Activated B cell treated with CpG ODN at 0.5 μM for 24 hours (primary cell): Measurements from ENCODE around the gene MLLT3. TPM values are rescaled to one million over a fixed set of nuclear protein-coding genes. Genes with fewer than 3 reads are reported as not detected.

Experiments
- ATAC-seq: fragments of 200-7000 bp; cut with Tn5 transposase; one replicate; pipeline ENCODE4 v1.10.0; 2021; ENCODE audit warnings: low read depth, mild to moderate bottlenecking, moderate library complexity
- CTCF ChIA-PET: fragments of 350-600 bp; sonication (Branson Sonifier 250); formaldehyde crosslinking; loops from one replicate; lab custom pipeline; 2021; ENCODE audit warnings: antibody characterized with exemption; lab: Charles Lee
- POLR2A ChIA-PET: fragments of 350-600 bp; sonication (Branson Sonifier 250); formaldehyde crosslinking; loops from one replicate; lab custom pipeline; 2021; ENCODE audit warnings: antibody characterized with exemption; lab: Charles Lee
- DNase-seq: peaks from one replicate; pipeline ENCODE4 v3.0.0; 2022
- H3K27ac Mint-ChIP-seq: one replicate; pipeline ENCODE4 v1.8.0; 2020; ENCODE audit warnings: mixed read lengths
- H3K27me3 Mint-ChIP-seq: one replicate; pipeline ENCODE4 v1.8.0; 2021; ENCODE audit warnings: mixed read lengths
- H3K36me3 Mint-ChIP-seq: one replicate; pipeline ENCODE4 v1.8.0; 2021; ENCODE audit warnings: low read depth, mixed read lengths
- H3K4me1 Mint-ChIP-seq: one replicate; pipeline ENCODE4 v1.8.0; 2021; ENCODE audit warnings: mixed read lengths
- H3K4me3 Mint-ChIP-seq: one replicate; pipeline ENCODE4 v1.8.0; 2020; ENCODE audit warnings: mild to moderate bottlenecking, mixed read lengths
- H3K9me3 Mint-ChIP-seq: one replicate; pipeline ENCODE4 v1.8.0; 2020; ENCODE audit warnings: mixed read lengths
- intact Hi-C: fragments of 100-400 bp; cut with micrococcal nuclease; formaldehyde crosslinking; loops from one replicate; pipeline ENCODE4 v1.15.1; 2024
- total RNA-seq: library from RNA; stranded (reverse); gene quantifications from 2 replicates; pipeline ENCODE4 v1.2.3, GENCODE V29; 2022
- TF ChIP-seq, protein P1 (sequence below): fragments of 200-600 bp; IDR thresholded peaks from one replicate; pipeline ENCODE4 v1.8.0; 2022; ENCODE audit warnings: antibody characterized with exemption, mild to moderate bottlenecking

Gene MLLT3
- total RNA-seq, 1 donor from 2014 or later = 1.5 TPM

DNA sequence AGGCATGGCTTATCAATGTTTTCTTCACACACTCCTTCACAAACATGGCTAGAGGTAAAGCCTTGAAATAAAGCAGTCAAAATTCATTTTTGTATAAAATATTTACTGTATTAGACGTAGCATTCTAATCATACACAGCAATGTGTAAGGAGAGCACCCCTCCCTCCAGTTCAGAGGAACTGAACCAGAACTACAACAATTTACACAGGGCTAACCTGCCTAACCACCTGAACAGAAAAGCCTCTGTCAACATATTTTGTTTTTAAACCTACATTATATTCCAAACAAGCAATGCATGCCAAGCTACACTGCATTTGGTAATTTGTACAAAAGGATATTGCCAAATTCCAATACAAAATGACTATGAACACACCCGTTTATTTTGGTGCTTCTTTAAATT, 41.6 kb downstream of the MLLT3 start:
- Mint-ChIP-seq H3K9me3 (peaks cover 5% of the 10 kb centered on the region), H3K36me3 (no peaks in the 10 kb centered on the region), H3K27me3 (no peaks in the 10 kb centered on the region), H3K27ac (no peak overlapping the region), H3K4me3 (no peak overlapping the region), H3K4me1 (no peaks in the 10 kb centered on the region)
- no peak for ATAC-seq
- intact Hi-C loops = no loop called here
- ChIA-PET POLR2A (no interaction called here), CTCF (no interaction called here)
- no peak for DNase-seq
- TF ChIP-seq, protein P1, sequence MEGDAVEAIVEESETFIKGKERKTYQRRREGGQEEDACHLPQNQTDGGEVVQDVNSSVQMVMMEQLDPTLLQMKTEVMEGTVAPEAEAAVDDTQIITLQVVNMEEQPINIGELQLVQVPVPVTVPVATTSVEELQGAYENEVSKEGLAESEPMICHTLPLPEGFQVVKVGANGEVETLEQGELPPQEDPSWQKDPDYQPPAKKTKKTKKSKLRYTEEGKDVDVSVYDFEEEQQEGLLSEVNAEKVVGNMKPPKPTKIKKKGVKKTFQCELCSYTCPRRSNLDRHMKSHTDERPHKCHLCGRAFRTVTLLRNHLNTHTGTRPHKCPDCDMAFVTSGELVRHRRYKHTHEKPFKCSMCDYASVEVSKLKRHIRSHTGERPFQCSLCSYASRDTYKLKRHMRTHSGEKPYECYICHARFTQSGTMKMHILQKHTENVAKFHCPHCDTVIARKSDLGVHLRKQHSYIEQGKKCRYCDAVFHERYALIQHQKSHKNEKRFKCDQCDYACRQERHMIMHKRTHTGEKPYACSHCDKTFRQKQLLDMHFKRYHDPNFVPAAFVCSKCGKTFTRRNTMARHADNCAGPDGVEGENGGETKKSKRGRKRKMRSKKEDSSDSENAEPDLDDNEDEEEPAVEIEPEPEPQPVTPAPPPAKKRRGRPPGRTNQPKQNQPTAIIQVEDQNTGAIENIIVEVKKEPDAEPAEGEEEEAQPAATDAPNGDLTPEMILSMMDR = no peak

DNA sequence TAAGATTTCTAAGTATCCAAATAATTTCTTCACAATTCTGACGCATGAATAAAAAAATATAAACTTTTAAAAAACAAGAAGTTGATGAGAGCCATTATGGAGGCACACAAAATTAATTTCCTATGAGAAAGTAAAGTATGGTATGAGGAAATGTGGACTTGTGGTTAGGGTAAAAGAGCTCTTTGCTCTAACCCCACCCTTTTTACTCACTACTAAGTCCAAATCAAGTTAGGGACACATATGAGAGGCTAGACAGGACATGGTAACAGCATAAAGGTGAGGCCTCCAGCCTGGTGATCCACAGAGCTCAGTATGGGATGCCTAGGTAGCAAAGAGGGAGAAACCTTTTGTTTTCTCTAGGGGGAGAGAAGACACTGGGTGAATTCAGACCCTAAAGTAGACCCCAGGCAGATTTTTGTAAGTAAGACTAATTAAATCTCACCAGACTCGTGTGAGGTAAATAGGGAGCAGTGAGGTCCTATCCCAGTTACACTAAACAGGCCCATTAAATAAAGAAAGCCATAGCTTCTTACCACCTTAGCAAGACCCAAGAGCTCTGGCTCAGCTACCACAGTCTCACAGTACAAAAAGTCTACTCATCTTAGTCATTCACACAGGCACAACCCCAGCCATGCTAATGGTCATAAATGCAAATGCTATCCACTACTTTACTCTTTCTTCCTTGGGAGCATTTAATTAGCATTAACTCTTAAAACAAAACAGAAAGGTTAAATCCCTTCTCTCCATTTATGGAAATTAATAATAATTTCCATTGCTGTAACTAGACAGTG, 42.6 kb downstream of the MLLT3 start:
- no peak for ATAC-seq
- H3K4me1 Mint-ChIP-seq = no peaks in the 10 kb centered on the region
- H3K27ac Mint-ChIP-seq = no peak overlapping the region
- POLR2A ChIA-PET = no interaction called here
- TF ChIP-seq, protein P1 = no peak
- no peaks in the 10 kb centered on the region for H3K36me3 Mint-ChIP-seq
- intact Hi-C loops = no loop called here
- CTCF ChIA-PET = no interaction called here
- H3K4me3 Mint-ChIP-seq = no peak overlapping the region
- H3K27me3 Mint-ChIP-seq = no peaks in the 10 kb centered on the region
- DNase-seq = no peak
- H3K9me3 Mint-ChIP-seq = peaks cover 11% of the 10 kb centered on the region

DNA sequence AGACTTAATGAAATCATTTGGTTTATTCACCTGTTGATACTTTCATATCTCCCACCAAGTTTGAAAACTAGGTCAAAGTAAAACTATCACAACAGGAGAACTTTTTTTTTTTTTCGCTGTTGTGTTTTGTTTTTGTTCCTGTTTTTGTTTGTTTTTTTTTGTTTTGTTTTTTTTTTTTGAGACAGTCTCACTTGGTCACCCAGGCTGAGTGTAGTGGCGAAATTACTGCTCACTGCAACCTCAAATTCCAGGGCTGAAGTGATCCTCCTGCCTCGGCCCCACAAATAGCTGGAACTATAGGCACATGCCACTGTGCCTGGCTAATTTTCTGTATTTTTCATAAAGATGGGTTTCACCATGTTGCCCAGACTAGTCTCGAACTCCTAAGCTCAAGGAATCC, 49.3 kb downstream of the MLLT3 start:
- Mint-ChIP-seq H3K4me1 (no peaks in the 10 kb centered on the region), H3K27ac (no peak overlapping the region), H3K9me3 (peaks cover 11% of the 10 kb centered on the region), H3K36me3 (no peaks in the 10 kb centered on the region), H3K4me3 (no peak overlapping the region), H3K27me3 (peaks cover 5% of the 10 kb centered on the region)
- CTCF ChIA-PET = interaction anchor here (0.7 kb wide), 1 partner anchor 105 kb away, joined by 3 read pairs; no protein-coding TSS in a partner anchor
- POLR2A ChIA-PET = no interaction called here
- DNase-seq (no peak), ATAC-seq (no peak)
- TF ChIP-seq, protein P1 = no peak
- intact Hi-C loops = no loop called here

DNA sequence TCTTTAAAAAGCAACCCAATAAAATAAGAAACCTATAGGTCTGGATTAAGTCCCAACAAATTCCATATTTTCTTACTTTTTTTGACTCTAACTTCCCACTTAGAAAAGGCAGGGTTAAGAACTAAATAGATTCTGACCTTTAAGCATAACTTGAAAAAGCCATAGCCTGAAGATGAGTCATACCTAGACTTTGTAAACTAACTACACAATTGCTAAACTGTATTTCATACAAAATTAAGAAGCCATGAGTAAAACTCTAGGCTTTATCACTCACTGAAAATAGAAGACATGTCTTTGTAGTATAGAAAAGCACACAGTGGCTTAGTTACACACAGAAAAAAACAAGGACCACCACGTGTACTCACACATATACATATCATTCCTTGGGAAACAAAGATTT, 51.5 kb downstream of the MLLT3 start:
- no peak for ATAC-seq
- CTCF ChIA-PET = no interaction called here
- DNase-seq = no peak
- Mint-ChIP-seq H3K27me3 (peaks cover 7% of the 10 kb centered on the region), H3K4me1 (no peaks in the 10 kb centered on the region), H3K4me3 (no peak overlapping the region), H3K9me3 (peaks cover 6% of the 10 kb centered on the region), H3K36me3 (no peaks in the 10 kb centered on the region), H3K27ac (no peak overlapping the region)
- intact Hi-C loops = no loop called here
- POLR2A ChIA-PET = no interaction called here
- TF ChIP-seq, protein P1 = no peak

DNA sequence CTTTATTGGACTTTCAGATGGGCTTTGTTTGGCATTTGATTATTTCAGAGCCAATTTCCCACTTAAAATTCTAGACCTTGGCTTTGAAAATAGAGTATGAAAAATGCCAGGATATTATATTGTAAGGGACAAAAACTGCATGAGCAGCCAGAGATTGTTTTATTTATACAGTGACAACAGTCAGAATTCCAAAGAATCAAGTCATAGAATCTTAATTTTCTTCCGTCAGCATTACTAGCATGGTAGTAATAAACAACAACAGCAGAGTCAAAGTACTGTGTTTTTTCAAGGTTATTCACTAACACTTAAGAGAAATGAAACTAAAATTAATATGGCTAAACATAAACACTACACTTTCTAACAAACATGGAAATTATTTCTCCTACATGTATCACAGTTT, 52.2 kb downstream of the MLLT3 start:
- CTCF ChIA-PET = no interaction called here
- Mint-ChIP-seq H3K9me3 (peaks cover 2% of the 10 kb centered on the region), H3K36me3 (no peaks in the 10 kb centered on the region), H3K27ac (no peak overlapping the region), H3K4me1 (no peaks in the 10 kb centered on the region), H3K27me3 (peaks cover 7% of the 10 kb centered on the region), H3K4me3 (no peak overlapping the region)
- TF ChIP-seq, protein P1 = no peak
- DNase-seq = no peak
- no peak for ATAC-seq
- intact Hi-C loops = no loop called here
- POLR2A ChIA-PET = no interaction called here
